HG03558 (cell line): Measurements from ENCODE around the gene SRXN1.

Experiments used
- ATAC-seq: cut with Tn5 transposase; IDR thresholded peaks from one replicate; pipeline ENCODE4 v1.9.1; 2021; ENCODE audit warnings: moderate number of reproducible peaks; ENCODE audit not compliant: unreplicated experiment; ENCODE audit errors: extremely low read depth

SRXN1 gene

DNA sequence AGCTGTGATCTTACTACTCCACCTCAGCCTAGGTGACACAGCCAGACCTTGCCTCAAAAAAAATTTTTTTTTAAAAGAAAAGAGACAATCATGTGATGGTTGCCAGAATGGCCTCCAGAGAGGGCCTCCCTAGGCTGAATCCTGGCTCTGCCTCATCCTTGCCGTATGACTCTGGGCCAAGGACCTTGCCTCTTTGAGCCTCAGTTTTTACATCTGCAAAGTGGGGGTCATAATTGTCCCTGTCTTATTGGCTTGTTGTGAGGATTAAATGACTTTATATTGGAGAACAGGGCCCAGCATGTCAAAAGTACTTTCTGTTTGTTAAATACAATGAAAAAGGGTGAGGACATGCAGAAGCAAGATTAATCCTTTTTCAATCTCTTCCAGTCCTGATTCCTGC lies 14.4 kb downstream of the SRXN1 start:
- ATAC-seq: no peak

DNA sequence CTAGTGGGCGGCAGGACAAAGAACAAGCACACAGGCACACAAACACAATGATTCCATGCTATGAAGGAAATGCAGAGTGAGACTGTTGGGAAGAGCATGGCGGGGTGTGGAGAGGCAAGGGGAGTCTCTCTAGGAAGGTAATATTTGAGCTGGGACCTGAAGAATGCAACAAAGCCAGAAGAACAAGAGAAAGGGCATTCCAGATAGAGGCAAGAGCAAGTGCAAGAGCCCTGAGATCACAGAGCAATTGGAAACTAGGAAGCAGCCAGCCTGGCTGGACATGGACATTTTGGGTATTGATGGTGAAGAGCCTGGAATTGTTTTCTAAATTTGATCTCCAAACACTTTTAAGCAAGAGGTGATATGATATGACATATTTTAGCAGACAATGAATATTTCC lies 15.4 kb downstream of the SRXN1 start:
- no peak for ATAC-seq

DNA sequence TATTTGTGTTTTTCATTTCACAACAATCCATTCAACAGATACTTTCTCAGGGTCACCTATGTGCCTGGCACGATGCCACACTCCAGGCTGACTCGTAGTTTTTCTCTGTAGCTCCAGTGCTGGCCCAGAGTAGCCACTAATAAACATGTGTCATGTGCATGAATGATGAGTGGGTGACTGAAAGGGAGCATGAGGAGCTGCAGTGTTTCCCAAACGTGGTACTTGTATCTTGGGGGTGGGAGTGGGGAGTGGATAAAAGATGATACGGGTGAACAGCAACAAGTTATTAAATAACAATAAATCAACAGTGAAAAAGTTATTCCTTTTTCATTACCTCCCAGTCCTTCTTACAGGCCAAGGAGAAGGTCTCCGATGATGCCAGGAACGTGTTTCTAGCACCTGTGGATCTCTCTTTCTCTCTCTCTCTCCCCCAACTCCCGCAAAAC lies 17.1 kb downstream of the SRXN1 start:
- ATAC-seq: no peak

GRCh38 chr20:635028-635892 lies 17.7 kb downstream of the SRXN1 start:
- no peak for ATAC-seq

GRCh38 chr20:634148-634925 lies 18.7 kb downstream of the SRXN1 start:
- ATAC-seq: no peak

GRCh38 chr20:631101-631500 lies 21.9 kb downstream of the SRXN1 start:
- no peak for ATAC-seq

- no peak for ATAC-seq
These were observed 26.4 kb downstream of the SRXN1 start for GRCh38 chr20:626579-626978.

GRCh38 chr20:625360-625932 lies 27.6 kb downstream of the SRXN1 start:
- no peak for ATAC-seq

- ATAC-seq: no peak
These were observed 29.3 kb downstream of the SRXN1 start for GRCh38 chr20:623704-624103.

- no peak for ATAC-seq
These were observed 30.0 kb downstream of the SRXN1 start for GRCh38 chr20:623021-623420.

GRCh38 chr20:622161-622560 lies 30.8 kb downstream of the SRXN1 start:
- no peak for ATAC-seq

DNA sequence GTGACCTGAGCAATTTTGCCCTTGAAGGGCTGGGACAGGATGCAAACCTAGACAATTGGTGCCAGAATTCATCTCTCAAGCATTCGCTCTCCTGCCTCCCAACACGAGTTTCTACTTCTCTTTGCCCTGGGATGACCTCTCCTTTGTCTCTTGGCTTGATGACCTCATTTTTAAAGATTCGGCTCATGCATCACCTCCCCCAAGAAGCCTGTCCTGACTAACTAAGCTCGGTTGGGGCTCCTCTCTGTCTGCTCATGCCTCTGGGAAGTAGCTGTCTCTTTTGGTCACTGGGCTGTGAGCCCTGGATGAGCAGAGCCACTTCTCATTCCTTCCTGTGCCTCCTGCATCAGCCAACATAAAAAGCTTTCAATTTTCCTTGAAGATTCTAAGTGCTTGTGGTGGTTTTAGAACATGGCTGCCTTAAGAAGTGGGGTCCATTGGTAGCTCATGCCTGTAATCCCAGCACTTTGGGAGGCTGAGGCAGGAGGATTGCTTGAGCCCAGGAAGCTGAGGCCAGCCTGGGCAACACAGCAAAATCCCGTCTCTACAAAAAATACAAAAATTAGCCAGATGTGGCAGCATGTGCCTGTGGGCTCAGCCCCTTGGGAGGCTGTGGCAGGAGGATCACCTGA lies 31.8 kb downstream of the SRXN1 start:
- ATAC-seq: no peak

- ATAC-seq: no peak
These were observed 32.8 kb downstream of the SRXN1 start for GRCh38 chr20:620246-620645.

GRCh38 chr20:618980-619379 lies 34.0 kb downstream of the SRXN1 start:
- no peak for ATAC-seq

DNA sequence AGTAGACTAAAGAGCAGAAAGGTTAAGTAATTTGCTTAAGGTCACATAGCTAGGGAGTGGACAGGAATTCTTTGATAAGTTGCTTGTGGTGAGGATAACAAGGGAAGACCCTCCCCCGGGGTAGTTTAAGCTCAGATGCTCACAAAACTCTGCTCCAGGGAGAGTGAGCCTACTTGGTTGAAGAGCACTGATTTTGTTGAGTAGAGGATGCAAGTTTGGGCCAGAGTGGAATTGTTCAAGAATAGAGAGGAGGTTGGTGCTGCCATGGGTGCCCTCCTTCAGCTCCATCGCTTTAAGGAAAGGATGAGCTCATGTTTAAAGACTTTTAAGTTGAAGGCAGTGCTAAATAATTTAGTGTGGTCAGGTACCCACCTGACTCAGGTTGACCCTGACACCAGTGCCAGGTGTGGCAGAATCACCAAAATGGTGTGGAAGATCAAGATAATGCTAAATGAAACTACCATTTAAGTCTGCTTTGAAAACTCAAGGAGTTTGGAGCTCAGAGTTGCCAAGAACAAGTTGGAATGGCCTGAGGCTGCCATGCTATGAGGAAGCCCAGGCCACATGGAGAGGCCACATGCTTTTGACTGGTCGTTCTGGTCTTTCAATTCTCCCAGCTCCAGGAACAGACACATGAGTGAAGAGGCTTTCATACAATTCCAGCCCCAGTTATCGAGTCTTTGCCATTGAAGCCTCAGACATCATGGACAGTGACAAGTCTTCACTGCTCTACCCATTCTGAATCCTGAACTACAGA lies 34.9 kb downstream of the SRXN1 start:
- ATAC-seq: no peak

DNA sequence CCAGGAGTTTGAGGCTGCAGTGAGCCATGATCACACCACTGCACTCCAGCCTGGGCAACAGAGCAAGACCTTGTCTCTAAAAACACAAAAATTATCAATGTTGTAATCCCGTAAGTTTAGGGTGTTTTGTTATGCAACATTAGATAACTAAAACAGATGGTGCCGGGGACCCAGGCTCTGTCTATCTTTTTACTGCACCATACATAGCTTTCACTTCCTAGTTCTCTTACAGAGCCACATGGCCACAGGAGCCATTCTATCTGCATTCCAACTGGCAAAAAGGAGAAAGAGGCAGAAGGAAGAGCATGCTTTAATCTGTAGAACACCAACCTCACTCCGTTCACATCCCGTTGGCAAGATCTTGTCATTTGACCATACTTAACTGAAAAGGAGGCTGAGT lies 37.5 kb downstream of the SRXN1 start:
- no peak for ATAC-seq

DNA sequence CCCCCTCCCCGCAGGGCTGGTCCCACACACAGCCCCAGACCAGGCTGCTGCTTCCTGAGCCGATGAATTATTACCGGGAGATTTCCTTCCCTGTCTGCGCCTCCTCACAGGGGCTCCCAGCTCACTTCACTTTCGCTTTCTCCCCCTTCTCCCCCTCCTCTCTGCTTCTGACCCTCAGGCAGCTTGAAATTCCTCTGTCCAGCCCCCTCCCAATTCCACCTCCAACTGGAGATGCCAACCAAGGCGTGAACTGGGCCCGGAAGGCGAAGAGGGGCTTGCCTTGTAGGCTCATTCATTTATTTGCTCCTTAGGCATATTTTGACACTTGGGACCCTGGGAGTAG lies 41.2 kb downstream of the SRXN1 start:
- ATAC-seq: no peak

GRCh38 chr20:611047-611842 lies 41.8 kb downstream of the SRXN1 start:
- ATAC-seq: no peak
